PFSK-1 (cell line): Measurements from ENCODE around the gene TBC1D21.

Experiments used
- POLR2AphosphoS5 ChIP-seq: IDR thresholded peaks from 2 replicates; pipeline ENCODE4 v1.6.1; 2012; ENCODE audit warnings: low read depth, mild to moderate bottlenecking, control low read depth, low read length, moderate library complexity
- REST ChIP-seq, 2 experiments: IDR thresholded peaks; 2 replicates each; pipeline versions ENCODE4 v1.6.1 to v1.8.0; 2011 to 2012; ENCODE audit warnings: low read depth in 2 of 2, low read length in 2 of 2, control low read depth in 1 of 2, inconsistent platforms in 1 of 2, mild to moderate bottlenecking in 1 of 2, moderate library complexity in 1 of 2; ENCODE audit not compliant: insufficient read depth in 1 of 2
- TAF1 ChIP-seq: IDR thresholded peaks from 2 replicates; pipeline ENCODE4 v1.6.1; 2012; ENCODE audit warnings: low read length, control low read depth, borderline replicate concordance; ENCODE audit not compliant: insufficient read depth

- TF ChIP-seq POLR2AphosphoS5 (no peak), REST (IDR thresholded peaks at IDR 0.05; ENCODE audit: insufficient read depth in 1 of 2, low read depth in 2 of 2, low read length in 2 of 2) (no peak), TAF1 (no peak)
Observed at GRCh38 chr15:73915082-73915481, 41.7 kb downstream of the TBC1D21 start.
